Activated T-cell treated with anti-CD3 and anti-CD28 coated beads, Interleukin-2, amount 50 U/mL, for 24 hours (primary cell): ENCODE measurements around the gene CDH4.
A peak's percentile ranks its signal among the peaks of the same experiment; 100 is the strongest.
"Not testable (repeated sequence)": the region's sequence is repeated elsewhere in the genome, so short reads cannot be mapped to it uniquely, and the experiment has no call there.

Source experiments
- DNase-seq: peaks from one replicate; pipeline ENCODE4 v3.0.0-alpha.2; 2020
- H3K27ac Mint-ChIP-seq: 2 replicates; pipeline ENCODE4 v1.8.0; 2020; ENCODE audit warnings: mild to moderate bottlenecking, mixed read lengths
- H3K27me3 Mint-ChIP-seq: 2 replicates; pipeline ENCODE4 v1.8.0; 2020; ENCODE audit warnings: mixed read lengths
- H3K36me3 Mint-ChIP-seq: 2 replicates; pipeline ENCODE4 v1.8.0; 2020; ENCODE audit warnings: low read depth, mixed read lengths
- H3K4me1 Mint-ChIP-seq: 2 replicates; pipeline ENCODE4 v1.8.0; 2020; ENCODE audit warnings: low read depth, mixed read lengths
- H3K4me3 Mint-ChIP-seq: 2 replicates; pipeline ENCODE4 v1.8.0; 2020; ENCODE audit warnings: mild to moderate bottlenecking, moderate library complexity, mixed read lengths
- H3K9me3 Mint-ChIP-seq: 2 replicates; pipeline ENCODE4 v1.8.0; 2020; ENCODE audit warnings: mixed read lengths

Gene CDH4

GRCh38 chr20:61980647-61981583 lies 728.9 kb downstream of the CDH4 start:
- Mint-ChIP-seq H3K27ac (peak overlapping the region; percentile 24), H3K9me3 (peaks cover 3% of the 10 kb centered on the region)

GRCh38 chr20:61981691-61982090 lies 729.6 kb downstream of the CDH4 start:
- not testable (repeated sequence) for H3K27me3 Mint-ChIP-seq, H3K27ac Mint-ChIP-seq, H3K9me3 Mint-ChIP-seq, DNase-seq, H3K4me3 Mint-ChIP-seq
- H3K4me1 Mint-ChIP-seq, result peaks cover 20% of the 10 kb centered on the region
- H3K36me3 Mint-ChIP-seq, result peaks cover 57% of the 10 kb centered on the region

More at GRCh38 chr20:61980647-61981583, 728.9 kb downstream of the CDH4 start:
- H3K4me1 Mint-ChIP-seq, result peaks cover 18% of the 10 kb centered on the region
- H3K4me3 Mint-ChIP-seq, result no peak overlapping the region
- H3K36me3 Mint-ChIP-seq, result peaks cover 56% of the 10 kb centered on the region
- no peak for DNase-seq
- H3K27me3 Mint-ChIP-seq, result no peaks in the 10 kb centered on the region

DNA sequence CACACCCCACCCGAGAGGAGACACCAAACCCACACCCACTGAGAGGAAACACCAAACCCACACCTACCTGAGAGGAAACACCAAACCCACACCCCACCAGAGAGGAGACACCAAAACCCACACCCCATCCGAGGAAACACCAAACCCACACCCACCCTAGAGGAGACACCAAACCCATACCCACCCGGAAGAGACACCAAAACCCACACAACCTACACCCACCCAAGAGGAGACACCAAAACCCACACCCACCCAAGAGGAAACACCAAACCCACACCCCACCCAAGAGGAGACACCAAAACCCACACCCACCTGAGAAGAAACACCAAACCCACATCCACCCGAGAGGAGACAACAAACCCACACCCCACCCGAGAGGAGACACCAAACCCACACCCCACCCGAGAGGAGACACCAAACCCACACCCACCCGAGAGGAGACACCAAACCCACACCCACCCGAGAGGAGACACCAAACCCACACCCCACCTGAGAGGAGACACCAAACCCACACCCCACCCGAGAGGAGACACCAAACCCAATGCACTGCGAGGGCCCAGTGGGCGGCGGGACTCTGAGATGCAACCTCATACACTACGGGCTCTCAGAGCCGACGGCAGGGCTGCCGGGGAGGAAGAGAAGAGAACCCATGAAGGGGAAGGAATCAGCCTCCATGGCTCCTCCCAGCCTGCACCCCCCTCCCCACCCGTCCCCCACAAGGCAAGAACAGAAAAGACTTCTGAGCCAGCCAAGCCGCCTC lies 730.3 kb downstream of the CDH4 start:
- Mint-ChIP-seq H3K4me1 (peaks cover 20% of the 10 kb centered on the region), H3K9me3 (peaks cover 3% of the 10 kb centered on the region), H3K36me3 (peaks cover 61% of the 10 kb centered on the region), H3K4me3 (no peak overlapping the region), H3K27me3 (no peaks in the 10 kb centered on the region), H3K27ac (peak overlapping the region; percentile 76)
- DNase-seq, result no peak

GRCh38 chr20:61982951-61983315 lies 730.9 kb downstream of the CDH4 start:
- H3K9me3 Mint-ChIP-seq, result peaks cover 3% of the 10 kb centered on the region
- H3K4me1 Mint-ChIP-seq, result peaks cover 20% of the 10 kb centered on the region
- no peaks in the 10 kb centered on the region for H3K27me3 Mint-ChIP-seq
- DNase-seq, result no peak
- H3K27ac Mint-ChIP-seq, result no peak overlapping the region
- H3K36me3 Mint-ChIP-seq, result peaks cover 62% of the 10 kb centered on the region
- no peak overlapping the region for H3K4me3 Mint-ChIP-seq

DNA sequence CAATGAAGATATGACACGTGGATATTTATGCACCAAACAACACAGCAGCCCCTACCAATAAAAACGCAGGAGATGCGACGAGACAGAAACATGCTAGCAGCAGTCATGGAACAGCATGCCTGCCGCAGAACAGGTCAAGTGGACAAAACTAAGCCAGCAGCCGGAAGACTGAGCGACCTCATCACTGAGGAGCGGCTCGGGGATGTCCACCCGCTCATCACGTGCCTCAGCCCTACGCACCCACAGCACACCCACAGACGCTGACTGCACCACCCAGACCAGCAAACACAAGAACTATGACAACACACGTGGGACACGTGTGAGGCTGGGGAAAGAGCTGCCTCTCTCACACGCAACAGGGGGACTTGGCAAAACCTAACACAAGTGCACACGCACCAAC lies 731.9 kb downstream of the CDH4 start:
- no peak for DNase-seq
- Mint-ChIP-seq H3K9me3 (peaks cover 3% of the 10 kb centered on the region), H3K27me3 (no peaks in the 10 kb centered on the region), H3K27ac (no peak overlapping the region), H3K4me3 (no peak overlapping the region), H3K4me1 (peaks cover 20% of the 10 kb centered on the region), H3K36me3 (peaks cover 67% of the 10 kb centered on the region)

DNA sequence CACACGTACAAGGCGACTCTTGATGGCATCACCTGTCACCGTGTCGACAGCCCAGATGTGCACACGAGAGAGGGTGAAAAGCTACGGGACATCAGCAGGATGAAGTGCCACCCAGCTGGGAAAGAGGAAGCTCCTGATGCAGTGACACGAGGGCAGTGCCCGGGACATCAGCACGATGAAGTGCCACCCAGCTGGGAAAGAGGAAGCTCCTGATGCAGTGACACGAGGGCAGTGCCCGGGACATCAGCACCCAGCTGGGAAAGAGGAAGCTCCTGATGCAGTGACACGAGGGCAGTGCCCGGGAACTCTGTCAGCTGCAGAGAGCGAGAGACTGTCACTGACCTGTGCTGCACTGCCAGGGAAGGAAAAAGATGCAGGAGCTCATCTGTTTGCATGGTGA lies 732.4 kb downstream of the CDH4 start:
- H3K27ac Mint-ChIP-seq, H3K4me3 Mint-ChIP-seq, DNase-seq, H3K27me3 Mint-ChIP-seq, H3K9me3 Mint-ChIP-seq: not testable (repeated sequence)
- peaks cover 68% of the 10 kb centered on the region for H3K36me3 Mint-ChIP-seq
- peaks cover 20% of the 10 kb centered on the region for H3K4me1 Mint-ChIP-seq

DNA sequence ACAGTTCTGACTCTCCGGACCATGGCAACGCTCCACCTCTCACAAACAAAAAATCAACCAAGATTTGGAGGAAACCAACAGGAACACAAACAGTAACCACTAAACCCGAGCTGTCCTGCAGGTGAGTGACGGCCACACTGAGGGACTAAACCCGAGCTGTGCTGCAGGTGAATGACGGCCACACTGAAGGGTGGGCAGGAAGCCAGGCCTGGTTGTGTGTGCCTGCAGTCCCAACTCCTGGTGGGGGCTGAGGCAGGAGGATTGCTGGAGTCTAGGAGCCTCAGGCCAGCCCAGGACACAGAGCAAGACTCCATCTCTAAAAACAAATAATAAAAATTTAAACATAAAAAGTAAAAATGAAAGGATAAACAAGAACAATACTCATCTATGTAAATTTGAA lies 733.0 kb downstream of the CDH4 start:
- H3K27ac Mint-ChIP-seq, result no peak overlapping the region
- DNase-seq, result no peak
- no peak overlapping the region for H3K4me3 Mint-ChIP-seq
- H3K4me1 Mint-ChIP-seq, result peaks cover 20% of the 10 kb centered on the region
- no peaks in the 10 kb centered on the region for H3K27me3 Mint-ChIP-seq
- peaks cover 3% of the 10 kb centered on the region for H3K9me3 Mint-ChIP-seq
- H3K36me3 Mint-ChIP-seq, result peaks cover 74% of the 10 kb centered on the region

GRCh38 chr20:61986762-61987321 lies 734.8 kb downstream of the CDH4 start:
- no peaks in the 10 kb centered on the region for H3K27me3 Mint-ChIP-seq
- no peak overlapping the region for H3K4me3 Mint-ChIP-seq

DNA sequence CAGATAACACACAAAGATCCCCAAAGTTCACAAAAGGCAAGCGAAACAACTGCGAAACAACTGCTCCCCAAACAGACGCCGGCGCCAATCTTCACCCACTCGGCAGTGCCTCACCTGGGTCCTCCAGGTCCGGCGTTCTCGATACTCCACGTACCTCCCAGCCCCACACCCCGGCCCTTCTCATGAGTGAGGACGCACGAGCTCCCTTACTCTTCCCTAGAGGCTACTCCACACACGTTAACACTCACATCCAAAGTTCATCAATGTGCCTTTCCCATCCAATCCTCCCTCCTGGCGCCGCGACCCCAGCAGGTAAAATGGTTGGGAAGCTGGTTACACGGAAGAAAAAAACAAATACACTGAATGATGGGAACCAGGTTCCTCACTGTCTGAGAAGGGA lies 736.6 kb downstream of the CDH4 start:
- Mint-ChIP-seq H3K4me3 (no peak overlapping the region), H3K27ac (no peak overlapping the region), H3K9me3 (peaks cover 17% of the 10 kb centered on the region), H3K27me3 (no peaks in the 10 kb centered on the region), H3K4me1 (peaks cover 8% of the 10 kb centered on the region), H3K36me3 (peaks cover 87% of the 10 kb centered on the region)
- no peak for DNase-seq

More at GRCh38 chr20:61986762-61987321, 734.8 kb downstream of the CDH4 start:
- H3K9me3 Mint-ChIP-seq, result peaks cover 8% of the 10 kb centered on the region
- H3K4me1 Mint-ChIP-seq, result peaks cover 13% of the 10 kb centered on the region
- H3K27ac Mint-ChIP-seq, result no peak overlapping the region
- no peak for DNase-seq
- H3K36me3 Mint-ChIP-seq, result peaks cover 80% of the 10 kb centered on the region

GRCh38 chr20:61989741-61990140 lies 737.7 kb downstream of the CDH4 start:
- no peak for DNase-seq
- peaks cover 2% of the 10 kb centered on the region for H3K4me1 Mint-ChIP-seq
- H3K36me3 Mint-ChIP-seq, result peaks cover 88% of the 10 kb centered on the region
- peaks cover 17% of the 10 kb centered on the region for H3K9me3 Mint-ChIP-seq
- H3K27me3 Mint-ChIP-seq, result no peaks in the 10 kb centered on the region
- no peak overlapping the region for H3K4me3 Mint-ChIP-seq
- no peak overlapping the region for H3K27ac Mint-ChIP-seq
